ENCODE results near the gene VPS52.
A peak's percentile ranks its signal among the peaks of the same experiment; 100 is the strongest.

- no peak for TF ChIP-seq CTCF (conservative IDR thresholded peaks at IDR 0.05)
- TF ChIP-seq ZFX (IDR thresholded peaks at IDR 0.05) = peak; percentile 68; the same call in 1 of the 2 replicates
Observed at GRCh38 chr6:33313709-33314514, 42.2 kb upstream of the VPS52 start, which contains the start of gene TAPBP.

All from C4-2B (cell line).